Activated T-helper 17 cell treated with anti-CD3 and anti-CD28 coated beads, Interleukin-2, amount 50 U/mL, for 72 hours (primary cell): ENCODE data around the gene KLHDC4. TPM values are rescaled to one million over a fixed set of nuclear protein-coding genes. Genes with fewer than 3 reads are reported as not detected.
"Not testable (repeated sequence)": the region's sequence is repeated elsewhere in the genome, so short reads cannot be mapped to it uniquely, and the experiment has no call there.

Source experiments
- ATAC-seq: fragments of 150-1000 bp; cut with Tn5 transposase; replicated peaks from 2 replicates; pipeline ENCODE4 v1.10.0; 2021; ENCODE audit warnings: mild to moderate bottlenecking, moderate library complexity
- H3K27ac Mint-ChIP-seq: one replicate; pipeline ENCODE4 v1.8.0; 2022; ENCODE audit warnings: mixed read lengths
- H3K27me3 Mint-ChIP-seq: one replicate; pipeline ENCODE4 v1.8.0; 2022; ENCODE audit warnings: mixed read lengths
- H3K36me3 Mint-ChIP-seq: one replicate; pipeline ENCODE4 v1.8.0; 2022; ENCODE audit warnings: low read depth, mild to moderate bottlenecking, mixed read lengths
- H3K4me1 Mint-ChIP-seq: one replicate; pipeline ENCODE4 v1.8.0; 2022; ENCODE audit warnings: mixed read lengths
- H3K4me3 Mint-ChIP-seq: one replicate; pipeline ENCODE4 v1.8.0; 2022; ENCODE audit warnings: mild to moderate bottlenecking, mixed read lengths
- H3K9me3 Mint-ChIP-seq: one replicate; pipeline ENCODE4 v1.8.0; 2022; ENCODE audit warnings: mixed read lengths
- total RNA-seq, 2 donors: library from RNA; stranded (reverse); gene quantifications; one replicate each; pipeline ENCODE4 v1.2.3, GENCODE V29; 2022

The KLHDC4 gene
- total RNA-seq, 2 donors from 2014 or later = 57.8 to 110 TPM

DNA sequence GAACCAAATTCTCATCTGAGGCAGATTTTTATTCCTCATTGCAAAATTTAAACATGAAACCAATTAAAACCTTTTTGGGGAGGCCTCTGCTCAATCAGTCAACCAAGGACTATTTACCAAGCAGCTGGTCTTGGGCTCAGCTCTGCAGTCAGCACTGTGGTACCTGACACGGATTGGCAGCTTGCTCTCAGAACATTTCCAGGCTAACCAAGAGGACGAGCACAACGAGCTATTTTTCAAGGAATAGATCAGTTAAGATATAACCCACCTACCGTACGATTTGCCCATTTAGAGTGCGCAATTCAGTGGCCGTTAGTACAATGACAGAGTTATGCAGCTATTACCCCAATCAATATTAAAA, 26.4 kb upstream of the KLHDC4 start:
- Mint-ChIP-seq H3K9me3 (no peaks in the 10 kb centered on the region), H3K4me3 (no peak overlapping the region), H3K4me1 (no peaks in the 10 kb centered on the region), H3K36me3 (no peaks in the 10 kb centered on the region), H3K27me3 (no peaks in the 10 kb centered on the region), H3K27ac (no peak overlapping the region)
- ATAC-seq = no peak

DNA sequence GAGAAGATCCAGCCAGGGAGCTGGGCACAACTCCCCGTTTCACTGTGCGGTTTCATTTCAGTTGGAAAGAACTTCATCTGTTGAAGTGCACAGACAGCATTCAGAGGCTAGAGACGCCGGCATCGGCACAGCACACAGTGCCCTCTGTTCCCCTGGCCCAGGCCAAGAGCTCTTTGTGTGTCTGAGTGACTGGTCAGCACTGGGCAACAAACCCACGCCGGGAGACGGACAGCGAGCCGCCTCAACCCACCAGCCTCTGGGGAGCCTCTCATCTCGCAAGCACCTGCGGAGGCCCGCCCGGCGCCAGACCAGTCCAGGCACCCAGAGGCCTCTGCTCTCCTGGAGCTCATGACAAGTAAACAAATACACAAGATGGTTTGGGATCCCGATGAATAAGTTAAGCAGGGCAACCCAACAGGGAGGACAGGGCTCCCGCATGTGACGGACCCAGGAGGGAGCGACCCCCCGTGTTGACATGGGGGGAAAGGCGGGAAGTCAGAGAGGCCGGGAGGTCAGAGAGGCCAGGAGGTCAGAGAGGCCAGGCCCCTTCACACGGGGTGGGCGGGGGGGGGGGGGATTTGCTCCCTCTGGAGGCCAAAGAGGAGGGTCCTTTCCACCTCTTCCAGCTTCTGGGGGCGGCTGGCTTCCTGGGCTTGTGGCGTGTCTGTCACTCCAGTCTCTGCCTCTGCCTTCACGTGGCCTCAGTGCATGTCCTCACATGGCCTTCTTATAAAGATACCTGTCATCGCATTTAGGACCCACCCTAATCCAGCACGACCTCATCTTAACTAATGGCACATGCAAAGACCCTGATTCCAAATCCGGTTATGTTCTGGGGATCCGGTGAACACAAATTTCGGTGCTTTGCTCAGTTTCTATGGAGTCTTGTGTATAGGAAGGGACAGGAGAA, 25.8 kb upstream of the KLHDC4 start:
- no peak for ATAC-seq
- H3K4me3 Mint-ChIP-seq = no peak overlapping the region
- H3K9me3 Mint-ChIP-seq = no peaks in the 10 kb centered on the region
- no peaks in the 10 kb centered on the region for H3K27me3 Mint-ChIP-seq
- H3K27ac Mint-ChIP-seq = no peak overlapping the region
- no peaks in the 10 kb centered on the region for H3K4me1 Mint-ChIP-seq
- H3K36me3 Mint-ChIP-seq = no peaks in the 10 kb centered on the region

DNA sequence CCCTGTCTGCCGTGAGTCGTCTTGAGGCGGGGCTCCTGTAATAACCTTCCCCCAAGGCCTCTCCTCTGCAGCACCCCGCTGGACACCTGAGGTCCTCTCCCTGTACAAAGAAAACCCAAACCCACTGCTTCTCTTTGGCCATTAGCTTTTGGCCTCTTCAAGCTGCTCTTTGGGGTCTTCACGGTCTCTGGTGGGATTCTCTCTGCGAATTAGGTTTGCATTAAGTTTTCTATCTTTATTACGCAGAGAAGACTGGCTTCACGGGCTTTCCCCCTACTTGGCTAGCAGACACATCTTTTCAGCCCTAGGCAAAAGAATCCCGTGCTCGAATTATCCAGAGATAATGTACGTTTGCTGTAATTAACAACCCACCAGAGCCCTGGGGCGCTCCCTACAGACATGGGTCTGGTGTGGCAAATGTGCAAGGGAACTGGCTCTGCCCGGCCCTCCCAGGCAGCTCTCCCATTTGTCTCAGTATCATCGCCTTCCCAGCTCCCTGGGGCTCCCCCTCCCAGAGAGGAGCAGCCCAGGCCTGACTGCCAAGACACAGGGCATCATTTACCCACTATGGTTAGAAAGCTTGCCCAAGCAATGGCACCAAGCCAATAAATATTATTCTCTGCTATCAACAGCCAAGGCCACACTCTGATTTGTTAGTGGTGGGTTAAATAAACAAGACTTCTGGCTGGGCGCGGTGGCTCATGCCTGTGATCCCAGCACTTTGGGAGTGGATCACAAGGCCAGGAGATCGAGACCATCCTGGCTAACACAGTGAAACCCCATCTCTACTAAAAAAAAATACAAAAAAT, 24.7 kb upstream of the KLHDC4 start:
- Mint-ChIP-seq H3K27me3 (no peaks in the 10 kb centered on the region), H3K4me1 (no peaks in the 10 kb centered on the region)

DNA sequence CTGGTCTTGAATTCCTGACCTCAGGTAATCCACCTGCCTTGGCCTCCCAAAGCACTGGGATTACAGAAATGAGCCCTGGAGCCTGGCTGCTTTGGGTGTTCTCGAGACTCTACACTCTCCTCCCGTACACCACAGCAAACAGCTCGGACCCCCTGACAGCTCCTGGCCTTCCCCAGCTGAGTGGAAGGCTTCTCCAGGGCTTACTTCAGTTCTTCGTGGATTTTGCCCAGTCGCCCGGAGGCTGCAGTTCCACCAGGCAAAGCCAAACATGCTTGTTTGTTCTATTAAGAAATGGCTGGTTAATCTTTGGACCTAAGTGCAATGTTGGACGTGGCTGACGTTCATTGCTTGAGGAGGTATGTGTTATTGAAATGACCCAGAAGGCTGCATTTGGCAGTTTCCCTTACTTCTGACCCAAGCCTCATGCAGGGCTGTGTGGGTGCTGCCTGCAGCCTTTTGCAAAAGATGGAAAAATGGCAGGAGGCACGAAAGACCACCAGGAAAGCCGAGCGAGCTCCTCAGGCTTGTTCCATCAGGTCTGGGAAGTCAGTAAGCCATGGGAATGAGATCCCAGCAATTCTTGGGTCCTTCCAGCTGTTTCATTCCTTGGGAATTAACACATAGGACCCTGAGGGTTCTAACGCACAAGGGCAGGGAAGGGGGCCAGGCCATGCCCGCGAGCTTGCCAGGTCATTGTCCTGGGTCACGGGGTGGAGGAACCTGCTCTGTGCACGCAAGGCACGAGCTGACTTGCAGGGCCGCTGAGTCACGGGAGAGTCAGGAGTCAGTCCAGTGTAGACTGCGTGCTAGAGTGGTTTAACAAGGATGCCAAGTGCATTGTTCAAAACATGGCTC, 23.9 kb upstream of the KLHDC4 start:
- no peak overlapping the region for H3K27ac Mint-ChIP-seq
- no peaks in the 10 kb centered on the region for H3K36me3 Mint-ChIP-seq
- H3K4me3 Mint-ChIP-seq = no peak overlapping the region
- no peak for ATAC-seq
- no peaks in the 10 kb centered on the region for H3K4me1 Mint-ChIP-seq
- H3K27me3 Mint-ChIP-seq = no peaks in the 10 kb centered on the region
- H3K9me3 Mint-ChIP-seq = no peaks in the 10 kb centered on the region

More for the DNA sequence above, 24.7 kb upstream of the KLHDC4 start:
- H3K27ac Mint-ChIP-seq = no peak overlapping the region
- ATAC-seq = no peak
- no peak overlapping the region for H3K4me3 Mint-ChIP-seq
- no peaks in the 10 kb centered on the region for H3K9me3 Mint-ChIP-seq
- no peaks in the 10 kb centered on the region for H3K36me3 Mint-ChIP-seq

DNA sequence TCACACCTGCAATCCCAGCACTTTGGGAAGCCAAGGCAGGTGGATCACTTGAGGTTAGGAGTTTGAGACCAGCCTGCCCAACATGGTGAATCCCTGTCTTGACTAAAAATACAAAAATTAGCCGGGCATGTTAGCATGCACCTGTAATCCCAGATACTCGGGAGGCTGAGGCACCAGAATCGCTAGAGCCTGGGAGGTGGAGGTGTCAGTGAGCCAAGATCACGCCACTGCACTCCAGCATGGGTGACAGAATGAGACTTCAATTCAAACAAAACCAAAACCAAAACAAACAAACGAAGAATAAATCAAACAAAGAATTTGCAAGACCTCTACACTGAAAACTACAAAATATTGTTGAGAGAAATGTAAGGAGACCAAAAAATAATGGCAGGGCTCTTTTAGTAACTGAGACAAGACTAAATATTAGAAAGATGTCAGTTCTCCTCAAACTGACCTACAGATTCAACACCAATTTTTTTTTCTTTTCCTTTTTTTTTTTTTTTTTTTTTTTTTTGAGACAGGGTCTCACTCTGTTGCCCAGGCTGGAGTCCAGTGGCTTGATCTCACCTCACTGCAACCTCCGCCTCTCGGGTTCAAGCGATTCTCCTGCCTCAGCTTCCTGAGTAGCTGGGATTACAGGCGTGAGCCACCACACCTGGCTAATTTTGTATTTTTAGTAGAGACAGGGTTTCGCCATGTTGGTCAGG, 23.1 kb upstream of the KLHDC4 start:
- not testable (repeated sequence) for H3K4me1 Mint-ChIP-seq, H3K27me3 Mint-ChIP-seq, H3K9me3 Mint-ChIP-seq, H3K36me3 Mint-ChIP-seq, H3K4me3 Mint-ChIP-seq, ATAC-seq, H3K27ac Mint-ChIP-seq

DNA sequence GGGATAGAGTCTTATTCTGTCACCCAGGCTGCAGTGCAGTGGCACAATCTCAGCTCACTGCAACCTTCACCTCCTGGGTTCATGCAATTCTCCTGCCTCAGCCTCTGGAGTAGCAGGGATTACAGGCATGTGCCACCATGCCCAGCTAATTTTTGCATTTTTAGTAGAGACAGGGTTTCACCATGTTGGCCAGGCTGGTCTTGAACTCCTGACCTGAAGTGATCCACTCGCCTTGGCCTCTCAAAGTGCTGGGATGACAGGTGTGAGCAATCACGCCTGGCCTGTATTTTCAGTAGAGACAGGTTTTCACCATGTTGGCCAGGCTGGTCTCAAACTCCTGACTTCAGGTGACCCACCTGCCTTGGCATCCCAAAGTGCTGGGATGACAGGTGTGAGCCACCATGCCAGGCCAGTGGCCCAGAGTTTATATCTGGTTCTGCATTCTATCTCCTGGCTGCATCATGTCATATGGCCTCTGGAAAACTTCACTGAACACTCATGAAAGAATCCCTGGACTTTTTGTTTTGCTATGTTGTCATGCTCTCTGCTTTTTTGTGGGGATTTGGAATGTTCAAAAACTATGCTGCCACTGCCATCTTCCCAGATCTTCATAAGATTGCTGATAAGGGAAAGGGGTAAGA, 21.8 kb upstream of the KLHDC4 start:
- not testable (repeated sequence) for H3K27ac Mint-ChIP-seq, ATAC-seq, H3K27me3 Mint-ChIP-seq, H3K36me3 Mint-ChIP-seq, H3K4me3 Mint-ChIP-seq, H3K4me1 Mint-ChIP-seq, H3K9me3 Mint-ChIP-seq

DNA sequence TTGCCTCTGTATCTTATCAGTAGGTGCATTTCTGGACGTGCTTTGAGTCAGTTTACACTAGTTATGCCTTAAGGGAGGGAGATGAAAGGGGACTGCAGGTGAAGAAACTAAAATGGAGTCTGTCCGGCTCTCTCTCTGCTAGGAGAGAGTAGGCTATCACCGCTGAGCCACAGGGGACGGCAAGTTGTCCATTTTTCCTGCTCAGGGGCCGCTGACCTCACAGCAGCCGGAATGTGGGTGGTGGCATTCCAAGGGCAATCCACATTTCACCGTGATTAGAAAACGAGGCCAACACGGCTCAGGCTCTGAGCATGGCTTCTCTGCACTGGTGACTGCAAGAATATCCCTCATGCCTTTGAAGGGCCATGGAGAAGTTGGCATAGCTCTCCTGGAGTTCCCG, 19.0 kb upstream of the KLHDC4 start:
- Mint-ChIP-seq H3K4me1 (peaks cover 14% of the 10 kb centered on the region), H3K36me3 (no peaks in the 10 kb centered on the region), H3K27ac (no peak overlapping the region), H3K4me3 (no peak overlapping the region), H3K9me3 (no peaks in the 10 kb centered on the region), H3K27me3 (no peaks in the 10 kb centered on the region)
- ATAC-seq = no peak

DNA sequence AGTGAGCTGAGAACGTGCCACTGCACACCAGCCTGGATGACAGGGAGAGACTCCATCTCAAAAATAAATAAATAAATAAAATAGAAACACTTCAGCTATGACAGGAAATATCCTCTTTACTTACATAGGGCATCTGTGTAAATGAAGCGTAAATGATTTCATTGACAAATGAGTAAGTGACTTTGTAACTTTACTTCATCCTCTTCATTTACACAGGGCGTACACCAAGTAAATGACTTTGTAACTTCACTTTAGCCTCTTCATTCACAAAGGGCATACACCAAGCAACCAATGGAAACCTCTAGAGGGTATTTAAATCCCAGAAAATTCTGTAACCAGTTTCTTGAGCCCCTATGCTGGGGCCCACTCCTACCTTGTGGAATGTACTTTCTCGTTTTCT, 16.2 kb upstream of the KLHDC4 start:
- Mint-ChIP-seq H3K27ac (no peak overlapping the region), H3K27me3 (no peaks in the 10 kb centered on the region), H3K4me1 (peaks cover 14% of the 10 kb centered on the region), H3K9me3 (no peaks in the 10 kb centered on the region), H3K4me3 (no peak overlapping the region), H3K36me3 (no peaks in the 10 kb centered on the region)
- ATAC-seq = no peak

DNA sequence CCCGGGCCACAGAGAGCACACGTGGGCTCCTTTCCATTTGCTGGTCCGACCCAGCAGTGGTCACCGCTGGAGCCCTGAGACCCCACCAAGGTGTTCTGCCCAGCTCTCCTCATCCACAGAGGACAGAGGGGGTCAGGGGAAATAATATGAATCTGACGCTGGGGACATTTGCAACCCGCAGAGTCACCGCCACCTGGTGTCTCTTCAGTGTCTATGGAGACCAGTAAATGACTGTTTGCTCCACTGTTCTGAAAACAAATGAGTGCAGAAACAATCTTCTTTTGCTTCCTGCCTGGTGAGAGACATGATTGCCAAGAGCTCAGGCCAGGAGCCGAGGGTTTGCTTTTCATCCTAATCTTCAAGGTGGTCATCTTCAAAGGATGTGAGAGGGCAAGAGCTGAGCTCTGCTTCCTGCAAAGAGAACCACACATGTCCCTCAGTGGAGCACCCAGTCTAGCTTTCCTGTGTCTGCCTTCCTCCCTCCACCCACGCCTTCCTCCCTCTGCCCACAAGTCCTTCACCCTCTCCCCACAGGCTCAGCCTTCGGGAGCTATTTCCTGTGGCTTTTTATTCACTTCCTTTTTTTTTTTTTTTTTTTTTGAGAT, 14.7 kb upstream of the KLHDC4 start:
- peak overlapping the region; percentile 83 for H3K4me3 Mint-ChIP-seq
- no peaks in the 10 kb centered on the region for H3K9me3 Mint-ChIP-seq
- peak; percentile 52 for ATAC-seq
- H3K4me1 Mint-ChIP-seq = peaks cover 14% of the 10 kb centered on the region
- no peaks in the 10 kb centered on the region for H3K36me3 Mint-ChIP-seq
- peak overlapping the region; percentile 89 for H3K27ac Mint-ChIP-seq
- no peaks in the 10 kb centered on the region for H3K27me3 Mint-ChIP-seq

DNA sequence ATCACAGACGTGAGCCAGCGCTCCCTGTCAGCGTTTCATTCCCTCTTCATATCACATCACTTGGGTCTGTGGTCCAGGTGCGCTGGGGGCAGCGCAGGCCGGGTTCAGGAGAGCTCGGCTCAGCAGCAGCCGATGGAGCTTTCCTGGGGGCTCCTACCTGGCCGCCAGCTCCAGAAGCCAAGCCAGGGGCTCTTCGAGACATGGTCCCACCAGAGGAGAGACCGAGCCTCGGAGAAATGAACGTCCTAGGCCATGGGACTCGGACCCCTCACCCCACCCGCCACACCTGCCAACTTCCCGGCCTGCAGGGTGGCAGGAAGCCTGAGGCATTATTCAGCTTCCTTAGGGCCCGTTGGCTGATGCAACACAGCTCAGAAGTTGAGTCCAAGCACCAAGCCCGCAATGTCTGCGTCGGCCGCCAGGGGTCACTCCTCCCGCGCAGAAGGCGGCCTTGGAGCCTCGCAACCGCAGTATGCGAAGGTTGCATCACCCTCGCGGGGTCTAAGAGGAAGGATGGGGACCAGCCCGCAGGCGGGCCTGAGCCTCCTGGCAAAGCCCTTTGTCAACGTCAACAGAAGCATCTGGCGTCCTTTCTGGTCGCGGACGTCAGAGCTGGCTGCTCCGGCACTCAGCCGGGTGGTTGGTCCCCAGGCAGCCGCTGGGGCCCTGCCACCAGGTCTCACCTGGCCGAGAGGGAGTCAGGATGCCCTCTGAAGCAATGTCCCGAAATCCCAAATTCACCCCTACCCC, 13.2 kb upstream of the KLHDC4 start:
- Mint-ChIP-seq H3K36me3 (no peaks in the 10 kb centered on the region), H3K27ac (peak overlapping the region; percentile 92), H3K9me3 (no peaks in the 10 kb centered on the region), H3K4me1 (peaks cover 14% of the 10 kb centered on the region), H3K27me3 (no peaks in the 10 kb centered on the region), H3K4me3 (peak overlapping the region; percentile 83)
- peak; percentile 79 for ATAC-seq

DNA sequence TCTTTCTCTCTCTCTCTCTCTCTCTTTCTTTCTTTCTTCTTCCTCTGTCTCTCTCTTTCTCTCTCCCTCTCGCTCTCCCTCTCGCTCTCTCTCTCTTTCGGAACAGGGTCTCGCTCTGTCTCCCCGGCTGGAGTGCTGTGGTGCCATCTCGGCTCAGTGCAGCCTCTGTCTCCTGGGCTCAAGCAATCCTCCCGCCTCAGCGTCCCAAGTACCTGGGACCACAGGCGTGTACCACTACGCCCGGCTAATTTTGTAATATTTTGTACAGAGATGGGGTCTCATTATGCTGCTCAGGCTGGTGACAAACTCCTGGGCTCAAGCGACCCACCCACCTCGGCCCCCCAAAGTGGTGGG, 12.7 kb upstream of the KLHDC4 start:
- Mint-ChIP-seq H3K4me1 (peaks cover 14% of the 10 kb centered on the region), H3K27me3 (no peaks in the 10 kb centered on the region), H3K36me3 (no peaks in the 10 kb centered on the region), H3K27ac (peak overlapping the region; percentile 92), H3K9me3 (no peaks in the 10 kb centered on the region), H3K4me3 (peak overlapping the region; percentile 83)
- no peak for ATAC-seq

DNA sequence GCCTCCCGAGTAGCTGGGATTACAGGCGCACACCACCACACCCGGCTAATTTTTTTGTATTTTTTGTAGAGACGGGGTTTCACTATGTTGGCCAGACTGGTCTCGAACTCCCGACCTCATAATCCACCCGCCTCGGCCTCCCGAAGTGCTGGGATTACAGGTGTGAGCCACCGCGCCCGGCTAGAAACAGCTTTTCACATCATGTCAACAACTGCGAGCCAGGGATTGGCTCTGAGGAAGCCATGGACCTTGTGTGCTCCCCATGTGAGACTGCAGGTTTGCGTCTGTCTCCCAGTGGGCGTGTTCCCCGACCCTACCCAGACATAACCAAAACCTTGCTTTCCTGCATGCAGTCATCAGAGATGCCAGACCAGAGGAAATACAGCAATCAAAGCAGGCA, 8.1 kb upstream of the KLHDC4 start:
- not testable (repeated sequence) for H3K4me1 Mint-ChIP-seq

DNA sequence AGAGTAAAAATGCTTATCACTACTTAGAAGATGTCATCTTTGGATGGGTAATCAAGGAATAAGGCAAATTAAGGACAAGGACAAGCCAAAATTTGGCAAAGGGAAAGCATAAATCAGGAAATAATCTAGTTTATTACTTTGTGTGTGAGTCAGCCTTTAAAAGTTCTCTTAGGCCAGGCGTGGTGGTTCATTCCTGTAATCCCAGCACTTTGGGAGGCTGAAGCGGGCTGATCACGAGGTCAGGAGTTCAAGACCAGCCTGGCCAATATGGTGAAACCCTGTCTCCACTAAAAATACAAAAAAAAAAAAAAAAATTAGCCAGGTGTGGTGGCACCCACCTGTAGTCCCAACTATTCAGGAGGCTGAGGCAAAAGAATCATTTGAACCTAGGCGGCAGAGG, 1.7 kb upstream of the KLHDC4 start:
- H3K9me3 Mint-ChIP-seq, H3K27me3 Mint-ChIP-seq, ATAC-seq: not testable (repeated sequence)
- Mint-ChIP-seq H3K27ac (peak overlapping the region; percentile 48), H3K4me1 (peaks cover 11% of the 10 kb centered on the region), H3K36me3 (peaks cover 29% of the 10 kb centered on the region), H3K4me3 (peak overlapping the region; percentile 97)

More for the DNA sequence above, 8.1 kb upstream of the KLHDC4 start:
- H3K9me3 Mint-ChIP-seq, ATAC-seq, H3K36me3 Mint-ChIP-seq, H3K27me3 Mint-ChIP-seq, H3K27ac Mint-ChIP-seq, H3K4me3 Mint-ChIP-seq: not testable (repeated sequence)
